Panc1 (cell line): ENCODE results near the gene ZDHHC7. TPM values are rescaled to one million over a fixed set of nuclear protein-coding genes. Genes with fewer than 3 reads are reported as not detected.

Experiments used
- ATAC-seq: fragments of 200-7000 bp; cut with Tn5 transposase; 2 replicates; pipeline ENCODE4 v1.9.1; 2020; ENCODE audit warnings: mild to moderate bottlenecking, moderate library complexity
- BruUV-seq: library from RNA; stranded (reverse); fragments of 400-500 nt; replicated peaks from 2 replicates; lab custom pipeline; 2021; lab: Mats Ljungman, UMichigan
- CTCF ChIA-PET: fragments of 300-600 bp; sonication (Branson Sonifier 250); formaldehyde crosslinking; loops from one replicate; lab custom pipeline; 2022; ENCODE audit warnings: antibody characterized with exemption; lab: Charles Lee
- POLR2A ChIA-PET: fragments of 300-600 bp; sonication (Branson Sonifier 250); formaldehyde crosslinking; loops from one replicate; lab custom pipeline; 2022; ENCODE audit warnings: antibody characterized with exemption; lab: Charles Lee
- DNase-seq: peaks from one replicate; pipeline ENCODE4 v3.0.0-alpha.2; 2010; ENCODE audit warnings: low read depth, low spot score
- H3K27ac ChIP-seq: 2 replicates; pipeline ENCODE4 v1.5.1; 2011; ENCODE audit warnings: mild to moderate bottlenecking, low read length, inconsistent platforms
- H3K27me3 ChIP-seq: fragments of 200-500 bp; sonication (Bioruptor generic); 2 replicates; pipeline ENCODE4 v1.6.0; 2014; ENCODE audit warnings: low read length, inconsistent platforms; ENCODE audit not compliant: control insufficient read depth, insufficient read depth
- H3K36me3 ChIP-seq: fragments of 200-500 bp; sonication (Bioruptor generic); 2 replicates; pipeline ENCODE4 v1.5.1; 2014; ENCODE audit warnings: inconsistent platforms, mild to moderate bottlenecking, low read length, moderate library complexity; ENCODE audit not compliant: control insufficient read depth, insufficient read depth
- H3K4me1 ChIP-seq: 2 replicates; pipeline ENCODE4 v1.5.1; 2011; ENCODE audit warnings: inconsistent platforms, mild to moderate bottlenecking, low read length, moderate library complexity; ENCODE audit not compliant: control insufficient read depth, insufficient read depth
- H3K4me3 ChIP-seq, 2 experiments: 2 replicates each; pipeline ENCODE4 v1.5.1; 2011 to 2012; ENCODE audit warnings: low read depth in 2 of 2, low read length in 2 of 2, mild to moderate bottlenecking in 2 of 2, inconsistent platforms in 1 of 2, moderate library complexity in 1 of 2
- H3K9me3 ChIP-seq: fragments of 200-500 bp; sonication (Bioruptor generic); 2 replicates; pipeline ENCODE4 v1.5.1; 2014; ENCODE audit warnings: low read depth, mild to moderate bottlenecking, inconsistent platforms, low read length, moderate library complexity; ENCODE audit not compliant: control insufficient read depth, insufficient read depth
- POLR2AphosphoS5 ChIP-seq: IDR thresholded peaks from 2 replicates; pipeline ENCODE4 v1.6.1; 2012; ENCODE audit warnings: mild to moderate bottlenecking, low read depth, low read length, moderate library complexity
- SIN3A ChIP-seq: IDR thresholded peaks from 2 replicates; pipeline ENCODE4 v1.6.1; 2012; ENCODE audit warnings: low read depth, mild to moderate bottlenecking, low read length, moderate library complexity, borderline replicate concordance; ENCODE audit not compliant: insufficient read depth
- TCF7L2 ChIP-seq: IDR thresholded peaks from 2 replicates; pipeline ENCODE4 v1.6.1; 2011; ENCODE audit warnings: mild to moderate bottlenecking, low read depth, low read length, inconsistent platforms
- in situ Hi-C: cut with HindIII; loops from 2 replicates; pipeline ENCODE4 v1.10.0; 2016; ENCODE audit warnings: low sequenced_read_pairs, low pct_unique_long_range_greater_than_20kb
- intact Hi-C: fragments of 100-400 bp; cut with micrococcal nuclease; formaldehyde crosslinking; loops from one replicate; pipeline ENCODE4 v1.10.0; 2022; ENCODE audit not compliant: unreplicated experiment
- total RNA-seq: library from RNA; stranded (reverse); gene quantifications from one replicate; pipeline ENCODE4 v1.2.1, GENCODE V29; 2021; ENCODE audit not compliant: unreplicated experiment
- TF ChIP-seq, protein P1 (sequence below), 2 experiments: IDR thresholded peaks; 2 replicates each; pipeline ENCODE4 v1.6.1; 2011 to 2012; ENCODE audit warnings: low read depth in 2 of 2, control low read depth in 1 of 2, low read length in 1 of 2, mild to moderate bottlenecking in 1 of 2, moderate library complexity in 1 of 2; ENCODE audit not compliant: insufficient read depth in 1 of 2
- TF ChIP-seq, protein P2 (sequence below): fragments of 450-650 bp; IDR thresholded peaks from 2 replicates; pipeline ENCODE4 v1.5.1; 2017; ENCODE audit warnings: mild to moderate bottlenecking

ZDHHC7 gene
- total RNA-seq, 1 experiment from 2014 or later = 71.5 TPM

DNA sequence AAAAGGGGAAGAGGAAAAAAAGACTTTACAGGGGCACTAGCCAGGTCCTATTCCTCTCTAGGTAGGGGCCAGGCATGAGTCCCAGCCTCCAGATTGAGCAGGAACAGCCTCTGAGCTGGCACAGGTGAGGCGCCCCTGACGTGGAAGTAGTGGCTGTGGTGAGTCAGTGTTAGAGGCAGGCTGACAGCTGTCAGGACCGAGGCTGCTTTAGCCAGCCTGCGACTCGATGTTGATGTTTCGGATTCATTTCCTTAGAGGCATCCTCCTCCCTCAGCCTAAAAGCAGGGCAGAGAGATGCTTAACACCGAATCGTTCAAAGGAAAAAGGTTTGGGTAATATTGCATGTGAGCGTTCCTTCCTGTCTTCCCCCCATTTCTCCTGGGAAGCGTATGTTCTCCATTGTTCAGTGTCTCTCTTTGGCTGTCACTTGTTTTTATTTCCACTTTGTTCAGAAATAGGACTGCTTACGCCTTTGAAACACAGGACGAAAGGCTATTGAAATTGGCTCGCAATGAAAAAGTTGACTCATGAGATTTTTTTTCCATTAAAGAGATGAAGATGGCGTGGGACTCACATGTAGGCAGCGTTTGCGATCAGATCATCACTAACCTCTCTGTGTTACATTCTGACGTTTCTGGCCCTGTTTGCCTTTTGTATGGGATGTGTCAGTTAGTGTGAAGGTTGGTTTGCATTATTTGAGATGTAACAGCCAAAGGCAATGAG, 17.5 kb upstream of the ZDHHC7 start:
- ATAC-seq = peak; percentile 55; the same call in 1 of the 2 replicates
- Histone ChIP-seq H3K36me3 (peaks cover 4% of the 10 kb centered on the region; the same call in 1 of the 2 replicates), H3K9me3 (no peaks in the 10 kb centered on the region), H3K27ac (peak overlapping the region; percentile 48; the same call in 1 of the 2 replicates), H3K4me3 (peak overlapping the region; percentile 67 to 75), H3K4me1 (peaks cover 19% of the 10 kb centered on the region), H3K27me3 (no peaks in the 10 kb centered on the region)
- DNase-seq = no peak
- no TSS peak for BruUV-seq
- intact Hi-C loops (no loop called here), in situ Hi-C loops (no loop called here)
- CTCF ChIA-PET = interaction anchor here (0.6 kb wide), 1 partner anchor 14 kb away, joined by 3 read pairs; no protein-coding TSS in a partner anchor
- no peak for TF ChIP-seq POLR2AphosphoS5
- TF ChIP-seq, protein P1, sequence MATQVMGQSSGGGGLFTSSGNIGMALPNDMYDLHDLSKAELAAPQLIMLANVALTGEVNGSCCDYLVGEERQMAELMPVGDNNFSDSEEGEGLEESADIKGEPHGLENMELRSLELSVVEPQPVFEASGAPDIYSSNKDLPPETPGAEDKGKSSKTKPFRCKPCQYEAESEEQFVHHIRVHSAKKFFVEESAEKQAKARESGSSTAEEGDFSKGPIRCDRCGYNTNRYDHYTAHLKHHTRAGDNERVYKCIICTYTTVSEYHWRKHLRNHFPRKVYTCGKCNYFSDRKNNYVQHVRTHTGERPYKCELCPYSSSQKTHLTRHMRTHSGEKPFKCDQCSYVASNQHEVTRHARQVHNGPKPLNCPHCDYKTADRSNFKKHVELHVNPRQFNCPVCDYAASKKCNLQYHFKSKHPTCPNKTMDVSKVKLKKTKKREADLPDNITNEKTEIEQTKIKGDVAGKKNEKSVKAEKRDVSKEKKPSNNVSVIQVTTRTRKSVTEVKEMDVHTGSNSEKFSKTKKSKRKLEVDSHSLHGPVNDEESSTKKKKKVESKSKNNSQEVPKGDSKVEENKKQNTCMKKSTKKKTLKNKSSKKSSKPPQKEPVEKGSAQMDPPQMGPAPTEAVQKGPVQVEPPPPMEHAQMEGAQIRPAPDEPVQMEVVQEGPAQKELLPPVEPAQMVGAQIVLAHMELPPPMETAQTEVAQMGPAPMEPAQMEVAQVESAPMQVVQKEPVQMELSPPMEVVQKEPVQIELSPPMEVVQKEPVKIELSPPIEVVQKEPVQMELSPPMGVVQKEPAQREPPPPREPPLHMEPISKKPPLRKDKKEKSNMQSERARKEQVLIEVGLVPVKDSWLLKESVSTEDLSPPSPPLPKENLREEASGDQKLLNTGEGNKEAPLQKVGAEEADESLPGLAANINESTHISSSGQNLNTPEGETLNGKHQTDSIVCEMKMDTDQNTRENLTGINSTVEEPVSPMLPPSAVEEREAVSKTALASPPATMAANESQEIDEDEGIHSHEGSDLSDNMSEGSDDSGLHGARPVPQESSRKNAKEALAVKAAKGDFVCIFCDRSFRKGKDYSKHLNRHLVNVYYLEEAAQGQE (IDR thresholded peaks at IDR 0.05; ENCODE audit: insufficient read depth in 1 of 2, low read depth in 2 of 2, low read length in 1 of 2) = no peak
- 0 out of 2 replicates have a peak, but pooled peaks have one; percentile 29 for TF ChIP-seq SIN3A
- TF ChIP-seq TCF7L2 = no peak
- TF ChIP-seq, protein P2, sequence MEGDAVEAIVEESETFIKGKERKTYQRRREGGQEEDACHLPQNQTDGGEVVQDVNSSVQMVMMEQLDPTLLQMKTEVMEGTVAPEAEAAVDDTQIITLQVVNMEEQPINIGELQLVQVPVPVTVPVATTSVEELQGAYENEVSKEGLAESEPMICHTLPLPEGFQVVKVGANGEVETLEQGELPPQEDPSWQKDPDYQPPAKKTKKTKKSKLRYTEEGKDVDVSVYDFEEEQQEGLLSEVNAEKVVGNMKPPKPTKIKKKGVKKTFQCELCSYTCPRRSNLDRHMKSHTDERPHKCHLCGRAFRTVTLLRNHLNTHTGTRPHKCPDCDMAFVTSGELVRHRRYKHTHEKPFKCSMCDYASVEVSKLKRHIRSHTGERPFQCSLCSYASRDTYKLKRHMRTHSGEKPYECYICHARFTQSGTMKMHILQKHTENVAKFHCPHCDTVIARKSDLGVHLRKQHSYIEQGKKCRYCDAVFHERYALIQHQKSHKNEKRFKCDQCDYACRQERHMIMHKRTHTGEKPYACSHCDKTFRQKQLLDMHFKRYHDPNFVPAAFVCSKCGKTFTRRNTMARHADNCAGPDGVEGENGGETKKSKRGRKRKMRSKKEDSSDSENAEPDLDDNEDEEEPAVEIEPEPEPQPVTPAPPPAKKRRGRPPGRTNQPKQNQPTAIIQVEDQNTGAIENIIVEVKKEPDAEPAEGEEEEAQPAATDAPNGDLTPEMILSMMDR = no peak
- POLR2A ChIA-PET = no interaction called here

DNA sequence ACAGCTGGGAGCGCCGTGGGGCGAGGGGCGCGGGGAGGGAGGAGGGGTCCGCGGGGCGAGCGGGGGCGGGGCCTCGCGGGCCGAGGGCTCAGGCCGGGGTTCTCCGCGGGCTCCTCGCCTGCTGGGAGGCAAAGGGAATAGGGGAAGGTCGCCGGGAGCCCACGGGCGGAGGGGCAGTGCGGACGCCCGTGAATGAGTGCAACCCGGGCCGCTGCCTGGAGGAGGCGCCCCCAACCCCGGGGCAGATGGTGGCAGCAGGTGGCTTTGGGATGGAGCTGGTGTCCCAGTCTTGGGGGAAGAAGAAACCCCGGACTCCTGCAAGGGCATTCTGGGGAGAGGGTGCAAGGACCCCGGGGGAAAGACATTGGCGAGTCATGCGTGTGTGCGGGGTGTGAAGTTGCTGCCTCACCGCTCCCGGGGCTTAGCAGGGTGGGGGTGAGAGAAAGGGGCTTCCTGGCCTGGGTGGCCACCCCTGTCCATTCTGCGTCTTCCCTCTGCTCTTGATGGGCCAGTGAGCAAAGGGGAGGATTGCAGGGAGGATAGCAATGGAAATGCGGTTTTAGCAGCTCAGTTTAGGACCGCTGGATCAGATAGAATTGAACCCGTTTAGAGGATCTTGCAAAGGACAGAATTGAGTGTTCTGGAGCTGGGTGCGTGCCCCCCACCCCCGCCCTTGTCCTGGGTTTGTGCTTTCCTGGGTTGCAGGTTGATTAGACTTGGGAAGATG, 16.8 kb upstream of the ZDHHC7 start:
- ChIA-PET POLR2A (no interaction called here), CTCF (no interaction called here)
- H3K4me3 ChIP-seq = peak overlapping the region; percentile 67 to 75
- in situ Hi-C loops (no loop called here), intact Hi-C loops (no loop called here)
- no peak for DNase-seq
- no peaks in the 10 kb centered on the region for H3K27me3 ChIP-seq
- no TSS peak for BruUV-seq
- H3K4me1 ChIP-seq = peaks cover 19% of the 10 kb centered on the region
- H3K27ac ChIP-seq = peak overlapping the region; percentile 48
- peak; percentile 43 for ATAC-seq
- TF ChIP-seq, protein P2 = no peak
- TF ChIP-seq POLR2AphosphoS5 (no peak), SIN3A (no peak), TCF7L2 (no peak)
- TF ChIP-seq, protein P1 (IDR thresholded peaks at IDR 0.05; ENCODE audit: insufficient read depth in 1 of 2, low read depth in 2 of 2, low read length in 1 of 2) = no peak
- H3K36me3 ChIP-seq = peaks cover 4% of the 10 kb centered on the region; the same call in 1 of the 2 replicates
- no peaks in the 10 kb centered on the region for H3K9me3 ChIP-seq
